GM12873 (cell line): Measurements from ENCODE around the gene OR52E2.

Experiments used
- CTCF ChIP-seq: IDR thresholded peaks from 2 replicates; pipeline ENCODE4 v1.5.1; 2012; ENCODE audit warnings: low read depth, mild to moderate bottlenecking, moderate library complexity, low read length, control low read depth; ENCODE audit not compliant: insufficient read depth; ENCODE audit errors: missing control alignments

Gene OR52E2

GRCh38 chr11:5059391-5059790 lies at the start of gene OR52E2:
TSS of gene OR52E2 (minus strand) at chr11:5059627. CDS start at chr11:5059627, 0 bp downstream.
- no peak for TF ChIP-seq CTCF

GRCh38 chr11:5107285-5107684 lies 47.9 kb upstream of the OR52E2 start:
- TF ChIP-seq CTCF, result no peak

GRCh38 chr11:5103066-5103465 lies 43.6 kb upstream of the OR52E2 start:
- TF ChIP-seq CTCF, result no peak

GRCh38 chr11:5102246-5102645 lies 42.8 kb upstream of the OR52E2 start:
- no peak for TF ChIP-seq CTCF

GRCh38 chr11:5096011-5096410 lies 36.6 kb upstream of the OR52E2 start:
- TF ChIP-seq CTCF, result no peak

- no peak for TF ChIP-seq CTCF
Observed at GRCh38 chr11:5092821-5093585, 33.6 kb upstream of the OR52E2 start.

GRCh38 chr11:5090668-5091067 lies 31.2 kb upstream of the OR52E2 start:
- TF ChIP-seq CTCF, result no peak

GRCh38 chr11:5088556-5088955 lies 29.1 kb upstream of the OR52E2 start:
- no peak for TF ChIP-seq CTCF
